Body of pancreas (tissue), 4 donors: ENCODE measurements around the gene LARP1. TPM values are rescaled to one million over a fixed set of nuclear protein-coding genes. Genes with fewer than 3 reads are reported as not detected.

Experiments used
- ATAC-seq: fragments of 150-250 bp; one replicate; pipeline ENCODE4 v1.9.1; 2016
- DNase-seq, 4 donors: peaks; one replicate each; pipeline ENCODE4 v3.0.0-alpha.2; 2019
- H3K27ac ChIP-seq, 4 donors: fragments of 200-600 bp; sonication (generic); 1 replicate in 3 of 4; 2 replicates in 1 of 4; pipeline versions ENCODE4 v1.5.1 to v1.6.1; 2016 to 2019; ENCODE audit warnings: mild to moderate bottlenecking in 1 of 4, mixed read lengths in 1 of 4, moderate library complexity in 1 of 4
- H3K27me3 ChIP-seq, 2 donors: fragments of 200-600 bp; sonication (generic); one replicate each; pipeline ENCODE4 v1.6.0; 2016; ENCODE audit warnings: mild to moderate bottlenecking in 1 of 2
- H3K36me3 ChIP-seq, 2 donors: fragments of 200-600 bp; sonication (generic); replicated peaks in 1 of 2; 2 replicates each; pipeline ENCODE4 v1.5.1; 2016; ENCODE audit warnings: low read depth in 2 of 2; ENCODE audit not compliant: insufficient read depth in 1 of 2
- H3K4me1 ChIP-seq: fragments of 200-600 bp; sonication (generic); one replicate; pipeline ENCODE4 v1.6.0; 2016
- H3K4me3 ChIP-seq, 2 donors: fragments of 200-600 bp; sonication (generic); 1 replicate in 1 of 2; 2 replicates in 1 of 2; pipeline ENCODE4 v1.5.1; 2016 to 2019
- H3K9me3 ChIP-seq, 3 donors: fragments of 200-600 bp; sonication (generic); 1 replicate in 2 of 3; 2 replicates in 1 of 3; pipeline ENCODE4 v1.5.1; 2016
- POLR2A ChIP-seq, 3 donors: fragments of 450-650 bp; IDR thresholded peaks; one replicate each; pipeline ENCODE4 v1.6.1; 2016; ENCODE audit warnings: antibody characterized with exemption in 3 of 3, mild to moderate bottlenecking in 2 of 3
- WGBS, 2 donors: methylation state at CpG; one replicate each; pipeline ENCODE4 v1.1.5; 2017; 5-methylcytosine and 5-hydroxymethylcytosine counted together
- intact Hi-C: fragments of 100-400 bp; cut with DNase I; formaldehyde crosslinking; loops from one replicate; pipeline ENCODE4 v1.15.1; 2023
- total RNA-seq, 2 donors: library from RNA; depleted of rRNA; stranded (reverse); fragments of >200 nt; gene quantifications; one replicate each; pipeline ENCODE4 v1.1.0, GENCODE V29; 2016
- TF ChIP-seq, protein P1 (sequence below), 7 experiments: fragments of 450-650 bp in 4 of 7; fragments of 200-600 bp in 3 of 7; sonication (generic) in 3 of 7; IDR thresholded peaks; one replicate each; pipeline ENCODE4 v1.5.1; 2016 to 2019; ENCODE audit warnings: antibody characterized with exemption in 7 of 7

The LARP1 gene
- total RNA-seq, 2 donors from 2014 or later: 96.2 to 151 TPM

DNA sequence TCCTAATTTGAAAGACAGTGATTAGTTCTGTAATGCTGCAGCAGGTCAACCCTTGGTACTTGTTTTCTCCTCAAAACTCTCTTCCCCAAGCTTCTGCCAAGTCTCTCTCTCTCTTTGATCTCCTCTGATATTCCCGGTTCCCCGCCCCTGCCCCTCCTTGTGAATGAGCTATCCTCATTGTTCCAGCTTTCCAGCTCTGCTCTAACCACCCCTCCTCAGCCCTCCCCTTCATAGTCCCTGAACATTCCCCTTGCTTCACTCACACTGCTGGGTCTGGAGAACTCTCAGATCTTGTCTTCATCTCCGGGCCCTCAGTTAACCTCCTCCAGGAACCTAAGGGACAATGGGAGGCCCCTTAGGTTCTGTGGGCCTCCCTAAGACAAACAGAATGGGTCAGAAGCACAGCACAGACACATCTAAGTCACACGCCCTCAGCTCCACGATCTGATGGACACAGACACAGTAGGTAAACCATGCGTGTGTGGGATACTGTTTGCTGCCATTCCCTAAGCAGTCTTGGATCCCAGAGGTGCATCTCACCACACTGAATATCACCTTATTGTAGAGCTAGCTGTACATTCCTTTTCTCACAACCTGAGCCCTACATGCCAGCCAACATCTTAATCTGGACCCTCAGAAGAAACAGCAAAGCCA is 17.4 kb upstream of the LARP1 start:
- 79% methylated on average over 6 of the region's 6 CpGs for WGBS, 2 donors
- intact Hi-C loops: no loop called here
- TF ChIP-seq, protein P1, sequence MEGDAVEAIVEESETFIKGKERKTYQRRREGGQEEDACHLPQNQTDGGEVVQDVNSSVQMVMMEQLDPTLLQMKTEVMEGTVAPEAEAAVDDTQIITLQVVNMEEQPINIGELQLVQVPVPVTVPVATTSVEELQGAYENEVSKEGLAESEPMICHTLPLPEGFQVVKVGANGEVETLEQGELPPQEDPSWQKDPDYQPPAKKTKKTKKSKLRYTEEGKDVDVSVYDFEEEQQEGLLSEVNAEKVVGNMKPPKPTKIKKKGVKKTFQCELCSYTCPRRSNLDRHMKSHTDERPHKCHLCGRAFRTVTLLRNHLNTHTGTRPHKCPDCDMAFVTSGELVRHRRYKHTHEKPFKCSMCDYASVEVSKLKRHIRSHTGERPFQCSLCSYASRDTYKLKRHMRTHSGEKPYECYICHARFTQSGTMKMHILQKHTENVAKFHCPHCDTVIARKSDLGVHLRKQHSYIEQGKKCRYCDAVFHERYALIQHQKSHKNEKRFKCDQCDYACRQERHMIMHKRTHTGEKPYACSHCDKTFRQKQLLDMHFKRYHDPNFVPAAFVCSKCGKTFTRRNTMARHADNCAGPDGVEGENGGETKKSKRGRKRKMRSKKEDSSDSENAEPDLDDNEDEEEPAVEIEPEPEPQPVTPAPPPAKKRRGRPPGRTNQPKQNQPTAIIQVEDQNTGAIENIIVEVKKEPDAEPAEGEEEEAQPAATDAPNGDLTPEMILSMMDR (IDR thresholded peaks at IDR 0.05): no peak
- TF ChIP-seq POLR2A (IDR thresholded peaks at IDR 0.05): no peak
- ATAC-seq (no peak), DNase-seq (no peak)
- Histone ChIP-seq H3K27ac (no peak overlapping the region), H3K27me3 (no peaks in the 10 kb centered on the region), H3K4me1 (peaks cover 13% of the 10 kb centered on the region), H3K36me3 (no peaks in the 10 kb centered on the region), H3K9me3 (no peaks in the 10 kb centered on the region), H3K4me3 (no peak overlapping the region)

- Histone ChIP-seq H3K4me1 (peaks cover 23% of the 10 kb centered on the region), H3K27ac (no peak overlapping the region)
- peak; percentile 35 to 59 (median 44) for DNase-seq
Measured at GRCh38 chr5:154740483-154740882, 14.7 kb upstream of the LARP1 start.

GRCh38 chr5:154740957-154741356 is 14.2 kb upstream of the LARP1 start:
- Histone ChIP-seq H3K4me1 (peaks cover 23% of the 10 kb centered on the region), H3K36me3 (no peaks in the 10 kb centered on the region), H3K27ac (no peak overlapping the region), H3K4me3 (no peak overlapping the region), H3K27me3 (no peaks in the 10 kb centered on the region), H3K9me3 (no peaks in the 10 kb centered on the region)
- 62 to 70% methylated on average over 5 of the region's 5 CpGs for WGBS, 2 donors
- TF ChIP-seq, protein P1 (IDR thresholded peaks at IDR 0.05): no peak
- TF ChIP-seq POLR2A (IDR thresholded peaks at IDR 0.05): no peak
- ATAC-seq: no peak
- intact Hi-C loops: no loop called here
- peak in 2 of 4 donors; percentile 17 to 28 for DNase-seq

More at GRCh38 chr5:154740483-154740882, 14.7 kb upstream of the LARP1 start:
- intact Hi-C loops: no loop called here
- Histone ChIP-seq H3K4me3 (no peak overlapping the region), H3K36me3 (no peaks in the 10 kb centered on the region), H3K27me3 (no peaks in the 10 kb centered on the region), H3K9me3 (no peaks in the 10 kb centered on the region)
- 47 to 60% methylated on average over 2 of the region's 2 CpGs for WGBS, 2 donors
- peak; percentile 56 for ATAC-seq
- no peak for TF ChIP-seq POLR2A (IDR thresholded peaks at IDR 0.05)
- TF ChIP-seq, protein P1 (IDR thresholded peaks at IDR 0.05): no peak

DNA sequence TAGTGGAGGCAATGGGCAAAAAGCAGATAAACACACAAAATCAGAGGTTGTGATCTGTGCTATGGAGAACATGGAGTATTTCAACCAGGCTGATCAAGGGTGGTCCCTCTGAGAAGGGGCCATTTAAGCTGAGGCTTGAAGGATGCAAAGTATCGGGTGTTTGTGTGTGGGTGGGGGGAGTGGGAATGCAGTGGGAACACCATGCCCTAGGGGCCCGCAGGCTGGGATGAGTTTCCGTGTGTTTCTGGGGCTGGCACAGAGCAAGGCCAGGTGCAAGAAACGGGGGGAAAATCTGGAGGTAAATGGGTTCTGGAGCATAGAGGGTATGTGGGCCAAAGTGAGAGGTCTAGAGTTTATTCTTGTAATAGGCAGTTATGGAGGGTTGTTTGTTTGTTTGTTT is 13.8 kb upstream of the LARP1 start:
- no peak for TF ChIP-seq POLR2A (IDR thresholded peaks at IDR 0.05)
- TF ChIP-seq, protein P1 (IDR thresholded peaks at IDR 0.05): no peak
- DNase-seq (no peak), ATAC-seq (no peak)
- H3K27me3 ChIP-seq: no peaks in the 10 kb centered on the region
- H3K9me3 ChIP-seq: no peaks in the 10 kb centered on the region
- H3K36me3 ChIP-seq: no peaks in the 10 kb centered on the region
- H3K27ac ChIP-seq: no peak overlapping the region
- peaks cover 23% of the 10 kb centered on the region for H3K4me1 ChIP-seq
- 83 to 95% methylated on average over 4 of the region's 4 CpGs for WGBS, 2 donors
- intact Hi-C loops: no loop called here
- no peak overlapping the region for H3K4me3 ChIP-seq

DNA sequence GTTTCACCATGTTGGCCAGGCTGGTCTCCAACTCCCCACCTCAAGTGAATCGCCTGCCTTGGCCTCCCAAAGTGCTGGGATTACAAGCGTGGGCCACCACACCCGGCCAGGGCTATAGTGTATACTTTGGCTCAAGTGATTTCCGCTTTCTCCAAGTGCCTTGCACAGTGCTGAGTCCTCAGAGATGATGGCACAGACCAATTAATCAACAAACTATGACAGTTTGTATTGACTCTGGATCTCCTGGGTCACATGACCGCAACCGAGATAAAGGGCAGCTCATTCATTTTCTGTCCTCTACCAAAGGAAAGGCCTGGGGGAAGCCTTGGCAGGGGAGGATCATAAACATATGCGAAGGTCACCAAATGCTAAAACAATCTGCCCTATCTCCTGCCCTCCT is 11.4 kb upstream of the LARP1 start:
- ATAC-seq: peak; percentile 63
- no peaks in the 10 kb centered on the region for H3K36me3 ChIP-seq

More for the DNA sequence above, 11.4 kb upstream of the LARP1 start:
- intact Hi-C loops: no loop called here
- no peak for TF ChIP-seq POLR2A (IDR thresholded peaks at IDR 0.05)
- TF ChIP-seq, protein P1 (IDR thresholded peaks at IDR 0.05): no peak
- Histone ChIP-seq H3K27ac (peak overlapping the region in 1 of 4 donors; percentile 36), H3K4me3 (no peak overlapping the region), H3K27me3 (no peaks in the 10 kb centered on the region), H3K4me1 (peaks cover 23% of the 10 kb centered on the region), H3K9me3 (no peaks in the 10 kb centered on the region)
- 39 to 47% methylated on average over 5 to 7 of the region's 7 CpGs for WGBS, 2 donors
- DNase-seq: peak in 2 of 4 donors; percentile 21 to 29
